Upper lobe of left lung (tissue), 4 donors: ENCODE results near the gene CD79B.

Experiments
- POLR2A ChIP-seq, 4 donors: fragments of 450-650 bp; IDR thresholded peaks; one replicate each; pipeline ENCODE4 v1.5.1; 2016 to 2017; ENCODE audit warnings: antibody characterized with exemption in 4 of 4, mild to moderate bottlenecking in 2 of 4
- TF ChIP-seq, protein P1 (sequence below), 6 experiments: fragments of 450-650 bp in 4 of 6; fragments of 200-600 bp in 2 of 6; sonication (generic) in 2 of 6; IDR thresholded peaks; one replicate each; pipeline ENCODE4 v1.5.1; 2016 to 2019; ENCODE audit warnings: antibody characterized with exemption in 6 of 6

DNA sequence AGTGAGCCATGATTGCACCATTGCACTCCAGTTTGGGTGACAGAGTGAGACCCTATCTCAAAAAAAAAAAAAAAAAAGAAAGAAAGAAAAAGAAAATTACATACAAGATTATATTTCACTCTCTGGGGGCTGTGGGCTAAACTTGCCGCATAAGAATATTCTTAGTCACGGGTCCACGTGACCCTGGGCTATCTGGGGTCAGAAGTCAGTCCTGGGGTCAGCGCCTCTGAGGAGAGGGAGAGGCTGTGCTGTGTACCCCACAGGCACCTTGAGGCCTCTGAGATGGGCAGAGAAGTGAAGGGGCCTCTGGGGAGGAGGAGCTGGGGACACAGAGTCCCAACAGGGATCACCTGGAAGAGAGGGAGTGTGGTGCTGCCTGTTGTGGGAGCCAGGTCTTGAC lies 5.8 kb upstream of the CD79B start:
- TF ChIP-seq, protein P1, sequence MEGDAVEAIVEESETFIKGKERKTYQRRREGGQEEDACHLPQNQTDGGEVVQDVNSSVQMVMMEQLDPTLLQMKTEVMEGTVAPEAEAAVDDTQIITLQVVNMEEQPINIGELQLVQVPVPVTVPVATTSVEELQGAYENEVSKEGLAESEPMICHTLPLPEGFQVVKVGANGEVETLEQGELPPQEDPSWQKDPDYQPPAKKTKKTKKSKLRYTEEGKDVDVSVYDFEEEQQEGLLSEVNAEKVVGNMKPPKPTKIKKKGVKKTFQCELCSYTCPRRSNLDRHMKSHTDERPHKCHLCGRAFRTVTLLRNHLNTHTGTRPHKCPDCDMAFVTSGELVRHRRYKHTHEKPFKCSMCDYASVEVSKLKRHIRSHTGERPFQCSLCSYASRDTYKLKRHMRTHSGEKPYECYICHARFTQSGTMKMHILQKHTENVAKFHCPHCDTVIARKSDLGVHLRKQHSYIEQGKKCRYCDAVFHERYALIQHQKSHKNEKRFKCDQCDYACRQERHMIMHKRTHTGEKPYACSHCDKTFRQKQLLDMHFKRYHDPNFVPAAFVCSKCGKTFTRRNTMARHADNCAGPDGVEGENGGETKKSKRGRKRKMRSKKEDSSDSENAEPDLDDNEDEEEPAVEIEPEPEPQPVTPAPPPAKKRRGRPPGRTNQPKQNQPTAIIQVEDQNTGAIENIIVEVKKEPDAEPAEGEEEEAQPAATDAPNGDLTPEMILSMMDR (IDR thresholded peaks at IDR 0.05): no peak
- no peak for TF ChIP-seq POLR2A (IDR thresholded peaks at IDR 0.05)
